H9 (cell line): ENCODE data around the gene PEX10. TPM values are rescaled to one million over a fixed set of nuclear protein-coding genes. Genes with fewer than 3 reads are reported as not detected.

Experiments
- DNase-seq: peaks from one replicate; pipeline ENCODE4 v3.0.0-alpha.2; 2017
- H2AFZ ChIP-seq: one replicate; pipeline ENCODE4 v1.6.1; 2013; ENCODE audit warnings: mild to moderate bottlenecking, low read length, control low read depth, moderate library complexity
- H2AK5ac ChIP-seq: 2 replicates; pipeline ENCODE4 v1.6.1; 2013; ENCODE audit warnings: low read length, control low read depth, mixed read lengths; ENCODE audit not compliant: insufficient read length
- H2BK120ac ChIP-seq: one replicate; pipeline ENCODE4 v1.6.1; 2013; ENCODE audit warnings: low read depth, mild to moderate bottlenecking, low read length, control low read depth, inconsistent platforms; ENCODE audit not compliant: poor library complexity, severe bottlenecking
- H2BK12ac ChIP-seq: 2 replicates; pipeline ENCODE4 v1.6.1; 2013; ENCODE audit warnings: low read length, control low read depth, mixed read lengths, low read depth; ENCODE audit not compliant: insufficient read length
- H2BK15ac ChIP-seq: 2 replicates; pipeline ENCODE4 v1.6.1; 2013; ENCODE audit warnings: low read depth, low read length, control low read depth
- H2BK20ac ChIP-seq: one replicate; pipeline ENCODE4 v1.6.1; 2013; ENCODE audit warnings: low read depth, mild to moderate bottlenecking, low read length, control low read depth, inconsistent platforms; ENCODE audit not compliant: poor library complexity, severe bottlenecking
- H2BK5ac ChIP-seq: 2 replicates; pipeline ENCODE4 v1.6.1; 2013; ENCODE audit warnings: low read length, control low read depth, mixed read lengths; ENCODE audit not compliant: insufficient read length
- H3K14ac ChIP-seq: 2 replicates; pipeline ENCODE4 v1.6.1; 2013; ENCODE audit warnings: low read length, control low read depth; ENCODE audit not compliant: insufficient read depth
- H3K18ac ChIP-seq: 2 replicates; pipeline ENCODE4 v1.6.1; 2013; ENCODE audit warnings: low read depth, mild to moderate bottlenecking, mixed read lengths, low read length, control low read depth; ENCODE audit not compliant: insufficient read length
- H3K23ac ChIP-seq: 2 replicates; pipeline ENCODE4 v1.6.1; 2013; ENCODE audit warnings: low read length, control low read depth, mixed read lengths, low read depth; ENCODE audit not compliant: insufficient read length
- H3K23me2 ChIP-seq: 2 replicates; pipeline ENCODE4 v1.6.1; 2013; ENCODE audit warnings: low read depth, mild to moderate bottlenecking, mixed read lengths, low read length, control low read depth; ENCODE audit not compliant: insufficient read length, poor library complexity, severe bottlenecking
- H3K27ac ChIP-seq: 2 replicates; pipeline ENCODE4 v1.5.1; 2013; ENCODE audit warnings: low read length, control low read depth, mixed read lengths, low read depth; ENCODE audit not compliant: insufficient read length
- H3K27me3 ChIP-seq: 2 replicates; pipeline ENCODE4 v1.6.1; 2013; ENCODE audit warnings: low read length, control low read depth, inconsistent platforms; ENCODE audit not compliant: insufficient read depth
- H3K4ac ChIP-seq: 2 replicates; pipeline ENCODE4 v1.6.1; 2013; ENCODE audit warnings: low read depth, mild to moderate bottlenecking, control low read depth, inconsistent platforms, low read length, moderate library complexity
- H3K4me1 ChIP-seq: 2 replicates; pipeline ENCODE4 v1.6.1; 2013; ENCODE audit warnings: low read length, control low read depth, inconsistent platforms; ENCODE audit not compliant: insufficient read depth
- H3K4me2 ChIP-seq: 2 replicates; pipeline ENCODE4 v1.6.1; 2013; ENCODE audit warnings: low read length, control low read depth, mixed read lengths; ENCODE audit not compliant: insufficient read length, insufficient read depth
- H3K56ac ChIP-seq: 2 replicates; pipeline ENCODE4 v1.6.1; 2013; ENCODE audit warnings: low read depth, mild to moderate bottlenecking, mixed read lengths, low read length, control low read depth; ENCODE audit not compliant: insufficient read length
- H3K79me1 ChIP-seq: 2 replicates; pipeline ENCODE4 v1.6.1; 2013; ENCODE audit warnings: low read depth, mild to moderate bottlenecking, moderate library complexity, low read length, control low read depth, inconsistent platforms; ENCODE audit not compliant: insufficient read depth, poor library complexity, severe bottlenecking
- H3K79me2 ChIP-seq: 2 replicates; pipeline ENCODE4 v1.6.1; 2013; ENCODE audit warnings: low read length, control low read depth, inconsistent platforms; ENCODE audit not compliant: insufficient read depth
- H3K9ac ChIP-seq: 2 replicates; pipeline ENCODE4 v1.6.1; 2013; ENCODE audit warnings: low read length, control low read depth, mixed read lengths; ENCODE audit not compliant: insufficient read length; ENCODE audit errors: extremely low read depth
- H3K9me3 ChIP-seq: one replicate; pipeline ENCODE4 v1.6.1; 2013; ENCODE audit warnings: low read depth, low read length, inconsistent platforms; ENCODE audit not compliant: control insufficient read depth
- H3T11ph ChIP-seq: one replicate; pipeline ENCODE4 v1.6.1; 2013; ENCODE audit warnings: mild to moderate bottlenecking, low read length, control low read depth, inconsistent platforms
- H4K20me1 ChIP-seq: one replicate; pipeline ENCODE4 v1.6.1; 2013; ENCODE audit not compliant: control insufficient read depth, insufficient read length, insufficient read depth
- H4K5ac ChIP-seq: 2 replicates; pipeline ENCODE4 v1.6.1; 2013; ENCODE audit warnings: low read depth, mild to moderate bottlenecking, mixed read lengths, low read length, control low read depth; ENCODE audit not compliant: insufficient read length
- H4K8ac ChIP-seq: replicated peaks from 2 replicates; pipeline ENCODE4 v1.6.1; 2013; ENCODE audit warnings: low read length, control low read depth, mixed read lengths, low read depth; ENCODE audit not compliant: insufficient read length
- H4K91ac ChIP-seq: 2 replicates; pipeline ENCODE4 v1.6.1; 2013; ENCODE audit warnings: low read depth, mild to moderate bottlenecking, moderate library complexity, mixed read lengths, low read length, control low read depth; ENCODE audit not compliant: insufficient read length
- H3K27ac Mint-ChIP-seq, 3 experiments: 2 replicates in 2 of 3; 3 replicates in 1 of 3; pipeline ENCODE4 v1.8.0; 2020 to 2021; ENCODE audit warnings: mixed read lengths in 3 of 3, mild to moderate bottlenecking in 1 of 3, moderate library complexity in 1 of 3
- H3K27me3 Mint-ChIP-seq: 2 replicates; pipeline ENCODE4 v1.8.0; 2021; ENCODE audit warnings: low read depth, mild to moderate bottlenecking, moderate library complexity, mixed read lengths
- H3K36me3 Mint-ChIP-seq, 3 experiments: 2 replicates in 2 of 3; 3 replicates in 1 of 3; pipeline ENCODE4 v1.8.0; 2020 to 2021; ENCODE audit warnings: low read depth in 3 of 3, mixed read lengths in 3 of 3; ENCODE audit not compliant: insufficient read depth in 1 of 3
- H3K4me1 Mint-ChIP-seq, 2 experiments: 2 replicates each; pipeline ENCODE4 v1.8.0; 2020; ENCODE audit warnings: mixed read lengths in 2 of 2
- H3K4me3 Mint-ChIP-seq, 2 experiments: 2 replicates in 1 of 2; 3 replicates in 1 of 2; pipeline ENCODE4 v1.8.0; 2020 to 2021; ENCODE audit warnings: mild to moderate bottlenecking in 2 of 2, mixed read lengths in 2 of 2, moderate library complexity in 1 of 2
- H3K9me3 Mint-ChIP-seq, 2 experiments: 2 replicates in 1 of 2; 3 replicates in 1 of 2; pipeline ENCODE4 v1.8.0; 2020; ENCODE audit warnings: mild to moderate bottlenecking in 2 of 2, mixed read lengths in 2 of 2, moderate library complexity in 1 of 2
- WGBS: extraction: QIAGEN DNeasy Blood & Tissue Kit; methylation state at CpG from one replicate; pipeline ENCODE4 v1.1.7; 2013; ENCODE audit warnings: missing lambda C conversion rate, low lambda C conversion rate, mixed read lengths; ENCODE audit not compliant: insufficient read length; ENCODE audit errors: extremely low coverage; 5-methylcytosine and 5-hydroxymethylcytosine counted together
- total RNA-seq: library from RNA; stranded (reverse); gene quantifications from 2 replicates; pipeline ENCODE4 v1.2.1, GENCODE V29; 2021
- TF ChIP-seq, protein P1 (sequence below): fragments of 200-600 bp; sonication (generic); conservative IDR thresholded peaks from 3 replicates; pipeline ENCODE4 v1.8.0; 2021; ENCODE audit warnings: antibody characterized with exemption, mild to moderate bottlenecking

Gene PEX10
- total RNA-seq, 1 experiment from 2014 or later = 34.4 TPM

DNA sequence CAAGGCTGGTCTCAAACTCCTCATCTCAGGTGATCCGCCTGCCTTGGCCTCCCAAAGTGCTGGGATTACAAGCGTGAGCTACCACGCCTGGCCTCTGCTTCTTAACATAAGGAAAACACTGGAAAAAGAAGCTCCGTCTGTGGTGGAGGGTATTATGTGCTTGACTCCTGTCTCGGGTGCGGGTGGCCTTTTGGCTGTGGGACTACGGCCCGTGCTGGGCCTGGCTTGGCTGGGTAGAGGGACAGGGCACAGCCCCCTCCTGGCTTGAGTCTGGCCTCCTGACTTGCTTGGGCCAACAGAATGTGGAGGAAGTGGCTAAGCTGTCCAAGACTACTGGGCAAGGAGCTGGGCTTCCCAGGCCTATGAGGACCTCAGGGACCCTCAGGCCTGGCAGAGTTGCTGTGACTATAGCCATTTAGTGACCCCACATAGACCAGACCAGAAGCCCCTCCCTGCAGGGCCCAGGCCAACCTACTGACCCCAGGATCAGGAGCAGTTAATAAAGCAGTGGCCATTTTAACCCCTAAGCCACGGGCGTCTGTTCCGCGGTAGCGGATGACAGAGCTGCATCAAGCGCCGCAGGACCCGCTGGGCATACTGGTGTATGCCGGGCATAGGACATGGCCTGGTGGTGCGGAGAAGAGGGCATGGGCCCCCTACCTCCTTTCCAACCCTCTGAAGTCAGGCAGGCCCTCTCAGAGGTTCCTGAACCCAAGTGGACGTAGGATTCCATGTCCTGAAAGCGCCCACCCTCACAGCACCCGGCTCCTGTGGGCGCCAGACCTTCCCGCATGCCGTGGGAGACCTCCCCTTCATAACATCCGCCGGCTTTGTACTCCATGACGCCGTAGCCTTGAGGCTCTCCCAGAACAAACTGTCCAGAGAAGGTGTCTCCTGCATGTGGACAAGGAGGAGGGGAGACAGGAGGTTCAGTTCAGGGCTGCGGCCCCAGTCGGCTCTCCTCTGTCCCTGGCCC, 25.4 kb downstream of the PEX10 start:
- no peak overlapping the region for H2AK5ac ChIP-seq
- no peak overlapping the region for H4K8ac ChIP-seq
- no peaks in the 10 kb centered on the region for H3K79me2 ChIP-seq
- no peak overlapping the region for H2AFZ ChIP-seq
- H3T11ph ChIP-seq = no peak overlapping the region
- no peak overlapping the region for H2BK20ac ChIP-seq
- no peak overlapping the region for H4K91ac ChIP-seq
- no peaks in the 10 kb centered on the region for H3K27me3 Mint-ChIP-seq
- no peak overlapping the region for H3K14ac ChIP-seq
- no peaks in the 10 kb centered on the region for H3K27me3 ChIP-seq
- H3K23ac ChIP-seq = no peak overlapping the region
- H3K36me3 Mint-ChIP-seq = peaks cover 0 to 11% (median 0%) of the 10 kb centered on the region in 3 experiments; a peak in 2 of 7 replicates
- peaks cover 5 to 13% of the 10 kb centered on the region in 2 experiments; a peak in 2 of 4 replicates for H3K4me1 Mint-ChIP-seq
- H3K23me2 ChIP-seq = no peaks in the 10 kb centered on the region
- no peak overlapping the region for H3K27ac ChIP-seq
- no CpG with 5 or more reads among the region's 30 CpGs for WGBS
- H3K4me2 ChIP-seq = no peak overlapping the region
- H4K5ac ChIP-seq = no peak overlapping the region
- DNase-seq = no peak
- no peaks in the 10 kb centered on the region for H3K4me1 ChIP-seq
- H4K20me1 ChIP-seq = no peaks in the 10 kb centered on the region
- no peaks in the 10 kb centered on the region for H3K9me3 Mint-ChIP-seq
- H3K56ac ChIP-seq = no peak overlapping the region
- H2BK120ac ChIP-seq = no peak overlapping the region
- no peak overlapping the region for H2BK5ac ChIP-seq
- H2BK12ac ChIP-seq = no peak overlapping the region
- H3K4me3 Mint-ChIP-seq = no peak overlapping the region
- H3K27ac Mint-ChIP-seq = no peak overlapping the region
- H3K4ac ChIP-seq = no peak overlapping the region
- H2BK15ac ChIP-seq = no peak overlapping the region
- no peaks in the 10 kb centered on the region for H3K79me1 ChIP-seq
- H3K9me3 ChIP-seq = no peaks in the 10 kb centered on the region
- TF ChIP-seq, protein P1, sequence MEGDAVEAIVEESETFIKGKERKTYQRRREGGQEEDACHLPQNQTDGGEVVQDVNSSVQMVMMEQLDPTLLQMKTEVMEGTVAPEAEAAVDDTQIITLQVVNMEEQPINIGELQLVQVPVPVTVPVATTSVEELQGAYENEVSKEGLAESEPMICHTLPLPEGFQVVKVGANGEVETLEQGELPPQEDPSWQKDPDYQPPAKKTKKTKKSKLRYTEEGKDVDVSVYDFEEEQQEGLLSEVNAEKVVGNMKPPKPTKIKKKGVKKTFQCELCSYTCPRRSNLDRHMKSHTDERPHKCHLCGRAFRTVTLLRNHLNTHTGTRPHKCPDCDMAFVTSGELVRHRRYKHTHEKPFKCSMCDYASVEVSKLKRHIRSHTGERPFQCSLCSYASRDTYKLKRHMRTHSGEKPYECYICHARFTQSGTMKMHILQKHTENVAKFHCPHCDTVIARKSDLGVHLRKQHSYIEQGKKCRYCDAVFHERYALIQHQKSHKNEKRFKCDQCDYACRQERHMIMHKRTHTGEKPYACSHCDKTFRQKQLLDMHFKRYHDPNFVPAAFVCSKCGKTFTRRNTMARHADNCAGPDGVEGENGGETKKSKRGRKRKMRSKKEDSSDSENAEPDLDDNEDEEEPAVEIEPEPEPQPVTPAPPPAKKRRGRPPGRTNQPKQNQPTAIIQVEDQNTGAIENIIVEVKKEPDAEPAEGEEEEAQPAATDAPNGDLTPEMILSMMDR = no peak
- H3K18ac ChIP-seq = no peak overlapping the region
- no peak overlapping the region for H3K9ac ChIP-seq
